Cardiac septum (tissue), 1 donor: ENCODE results near the gene TRAF6. TPM values are rescaled to one million over a fixed set of nuclear protein-coding genes. Genes with fewer than 3 reads are reported as not detected.
"Not testable (repeated sequence)": the region's sequence is repeated elsewhere in the genome, so short reads cannot be mapped to it uniquely, and the experiment has no call there.

Experiments
- DNase-seq: peaks from one replicate; pipeline ENCODE4 v3.0.0-alpha.2; 2020; ENCODE audit warnings: low spot score
- intact Hi-C: fragments of 100-400 bp; cut with DNase I; formaldehyde crosslinking; loops from one replicate; pipeline ENCODE4 v1.14.0; 2022
- total RNA-seq: library from RNA; stranded (reverse); fragmentation: NEBNext Ultra II Directional; extraction: Animal tissue kit (Norgen Biotek cat#: 25700); gene quantifications from one replicate; pipeline ENCODE4 v1.2.1, GENCODE V29; 2021
- donor health status: DM: no; HTN: no; CAD: no.

The TRAF6 gene
- total RNA-seq, 1 donor from 2014 or later, result 17.8 TPM

DNA sequence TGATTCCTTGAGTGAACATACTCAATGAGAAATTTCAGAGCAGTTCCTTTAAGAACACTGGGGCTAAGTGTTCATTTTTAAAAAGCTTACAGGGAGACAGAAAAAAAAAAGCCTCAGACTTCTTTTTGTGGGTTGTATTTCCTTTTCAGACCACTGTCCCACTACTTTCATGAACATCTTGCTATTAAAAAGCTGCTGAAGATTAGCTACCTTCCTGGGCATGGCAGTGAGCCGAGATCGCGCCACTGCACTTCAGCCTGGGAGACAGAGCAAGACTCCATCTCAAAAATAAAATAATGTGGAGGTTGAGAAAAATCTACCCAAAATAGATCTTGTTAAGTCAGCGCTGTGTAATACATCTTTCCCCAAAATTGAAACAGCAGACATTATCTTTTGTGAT is 10.8 kb downstream of the TRAF6 start:
- intact Hi-C loops, result no loop called here

GRCh38 chr11:36498721-36499120 is 11.4 kb downstream of the TRAF6 start:
- intact Hi-C loops, result no loop called here
- DNase-seq, result no peak

More for the DNA sequence above, 10.8 kb downstream of the TRAF6 start:
- no peak for DNase-seq

- DNase-seq, result no peak
- intact Hi-C loops, result loop anchor here (5.0 kb wide), 1 partner anchor 201 kb away; no protein-coding TSS in a partner anchor
These were observed 16.7 kb downstream of the TRAF6 start for GRCh38 chr11:36493332-36493731.

DNA sequence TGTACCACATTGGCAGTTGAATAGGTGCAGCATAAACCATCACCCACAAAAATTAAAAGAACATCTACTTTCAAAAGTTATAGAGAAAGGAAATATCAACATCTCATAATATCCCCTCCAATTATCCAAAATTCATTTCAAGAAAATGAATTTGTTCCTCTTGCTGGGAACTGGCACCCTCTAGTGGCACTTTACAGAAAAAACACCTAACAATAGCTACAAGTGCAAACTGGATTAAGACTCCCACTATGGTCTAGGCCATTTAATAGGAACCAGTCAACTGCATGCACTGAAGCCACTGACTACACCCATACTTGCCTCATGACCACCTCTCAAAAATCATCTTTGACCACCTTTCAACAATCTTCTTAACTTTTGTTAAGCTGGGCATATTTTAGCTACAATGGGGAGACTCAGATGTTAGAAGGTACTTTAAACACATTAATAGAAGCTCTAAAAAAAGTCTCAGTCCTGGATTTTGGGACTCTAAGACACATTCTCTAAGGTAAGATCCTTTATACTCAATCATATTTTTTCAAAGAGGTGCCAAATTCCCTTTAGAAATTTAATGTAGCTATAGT is 17.3 kb downstream of the TRAF6 start:
- intact Hi-C loops, result loop anchor here (5.0 kb wide), 1 partner anchor 201 kb away; no protein-coding TSS in a partner anchor
- DNase-seq, result no peak

DNA sequence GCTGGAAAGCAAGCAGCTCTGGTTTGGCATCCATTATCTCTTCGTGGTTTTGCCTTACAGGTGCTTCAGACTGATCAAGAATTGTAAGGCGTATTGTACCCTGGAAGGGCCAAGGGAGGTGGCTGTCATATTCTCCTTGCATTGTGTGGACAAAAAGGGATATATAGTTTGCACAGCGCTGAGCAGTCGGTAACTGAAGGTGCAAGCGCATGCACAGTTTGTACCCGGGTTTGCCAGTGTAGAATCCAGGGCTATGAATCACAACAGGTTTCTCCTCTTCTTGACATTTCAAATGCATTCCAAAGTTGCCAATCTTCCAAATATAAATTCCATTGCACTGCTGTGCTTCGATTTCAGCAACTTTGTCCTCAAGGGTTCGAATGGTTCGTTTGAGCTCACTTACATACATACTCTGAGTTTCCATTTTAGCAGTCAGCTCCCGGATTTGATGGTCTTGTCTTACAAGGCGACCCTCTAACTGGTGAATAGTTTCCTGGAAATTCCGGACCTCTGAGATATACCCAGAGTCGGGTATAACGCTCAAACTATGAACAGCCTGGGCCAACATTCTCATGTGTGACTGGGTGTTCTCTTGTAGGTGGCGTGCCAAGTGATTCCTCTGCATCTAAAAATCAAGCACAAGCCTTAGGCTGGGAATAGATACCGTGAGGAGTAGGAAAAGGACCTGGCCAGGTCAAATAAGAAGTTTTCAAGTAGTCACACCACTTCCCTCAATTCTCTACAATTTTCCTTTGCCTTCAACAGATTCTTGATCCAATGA is 19.9 kb downstream of the TRAF6 start:
- intact Hi-C loops, result loop anchor here (5.0 kb wide), 1 partner anchor 198 kb away; no protein-coding TSS in a partner anchor
- DNase-seq, result no peak

- DNase-seq, result no peak
- intact Hi-C loops, result no loop called here
These were observed 22.0 kb downstream of the TRAF6 start for GRCh38 chr11:36488096-36488495.

DNA sequence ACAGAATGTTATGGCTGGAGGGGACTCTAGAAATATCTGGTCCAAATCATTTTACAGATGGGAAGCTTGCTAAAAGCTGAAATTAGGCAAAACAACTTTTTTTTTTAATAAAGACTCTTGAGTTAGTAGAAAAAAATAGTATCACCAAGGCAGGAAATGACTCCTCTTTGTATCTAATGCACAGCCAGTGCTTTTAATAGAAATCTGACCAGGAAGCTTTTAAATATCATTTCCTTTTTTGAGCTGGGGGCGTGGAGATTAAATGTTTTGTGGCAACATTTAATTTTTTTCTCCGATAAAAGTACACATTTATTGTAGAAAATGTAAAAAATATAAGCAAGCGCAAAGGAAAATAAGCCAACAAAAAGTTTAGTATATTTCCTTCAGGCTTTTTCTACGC is 22.5 kb downstream of the TRAF6 start:
- DNase-seq, result no peak
- intact Hi-C loops, result no loop called here

GRCh38 chr11:36485298-36486002 is 24.6 kb downstream of the TRAF6 start:
- intact Hi-C loops, result no loop called here
- no peak for DNase-seq

DNA sequence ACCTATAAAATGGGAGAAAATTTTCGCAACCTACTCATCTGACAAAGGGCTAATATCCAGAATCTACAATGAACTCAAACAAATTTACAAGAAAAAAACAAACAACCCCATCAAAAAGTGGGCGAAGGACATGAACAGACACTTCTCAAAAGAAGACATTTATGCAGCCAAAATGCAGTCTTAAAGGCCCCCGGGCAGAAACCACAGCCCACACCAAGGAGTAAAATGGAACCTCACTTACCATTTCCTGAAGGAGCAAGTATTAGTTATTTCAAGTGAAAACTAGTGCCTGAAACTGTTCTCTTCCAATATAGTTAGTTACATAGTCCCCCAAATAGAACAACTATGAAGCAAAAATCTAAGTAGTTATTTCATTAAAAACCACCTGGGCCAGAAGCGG is 27.0 kb downstream of the TRAF6 start:
- intact Hi-C loops, DNase-seq: not testable (repeated sequence)

DNA sequence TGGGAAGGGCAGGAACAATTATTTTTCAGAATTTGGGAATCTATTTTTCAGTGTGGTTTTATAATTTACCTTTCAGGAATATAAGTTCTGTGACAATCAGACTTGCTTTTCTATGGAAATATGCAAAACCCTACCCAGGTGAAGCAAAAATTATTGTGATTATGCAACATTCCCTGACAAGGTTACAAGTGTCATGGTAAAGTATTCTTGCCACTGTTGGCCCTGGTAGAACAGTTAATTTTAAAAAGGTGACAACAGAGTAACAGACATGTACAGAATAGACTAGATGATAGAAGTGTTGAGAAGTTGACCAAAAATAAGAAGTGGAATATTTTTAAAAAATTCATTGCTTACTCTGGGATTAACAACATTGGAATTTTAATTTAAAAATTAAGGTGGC is 29.2 kb downstream of the TRAF6 start:
- no peak for DNase-seq
- intact Hi-C loops, result no loop called here

GRCh38 chr11:36478700-36479329 is 31.3 kb downstream of the TRAF6 start:
- intact Hi-C loops, result loop anchor here (2.0 kb wide), 1 partner anchor 186 kb away; no protein-coding TSS in a partner anchor
- DNase-seq, result no peak

GRCh38 chr11:36475192-36475591 is 34.9 kb downstream of the TRAF6 start:
- intact Hi-C loops, result no loop called here
- no peak for DNase-seq

GRCh38 chr11:36471577-36471976 is 38.5 kb downstream of the TRAF6 start:
- intact Hi-C loops, result no loop called here
- DNase-seq, result no peak

DNA sequence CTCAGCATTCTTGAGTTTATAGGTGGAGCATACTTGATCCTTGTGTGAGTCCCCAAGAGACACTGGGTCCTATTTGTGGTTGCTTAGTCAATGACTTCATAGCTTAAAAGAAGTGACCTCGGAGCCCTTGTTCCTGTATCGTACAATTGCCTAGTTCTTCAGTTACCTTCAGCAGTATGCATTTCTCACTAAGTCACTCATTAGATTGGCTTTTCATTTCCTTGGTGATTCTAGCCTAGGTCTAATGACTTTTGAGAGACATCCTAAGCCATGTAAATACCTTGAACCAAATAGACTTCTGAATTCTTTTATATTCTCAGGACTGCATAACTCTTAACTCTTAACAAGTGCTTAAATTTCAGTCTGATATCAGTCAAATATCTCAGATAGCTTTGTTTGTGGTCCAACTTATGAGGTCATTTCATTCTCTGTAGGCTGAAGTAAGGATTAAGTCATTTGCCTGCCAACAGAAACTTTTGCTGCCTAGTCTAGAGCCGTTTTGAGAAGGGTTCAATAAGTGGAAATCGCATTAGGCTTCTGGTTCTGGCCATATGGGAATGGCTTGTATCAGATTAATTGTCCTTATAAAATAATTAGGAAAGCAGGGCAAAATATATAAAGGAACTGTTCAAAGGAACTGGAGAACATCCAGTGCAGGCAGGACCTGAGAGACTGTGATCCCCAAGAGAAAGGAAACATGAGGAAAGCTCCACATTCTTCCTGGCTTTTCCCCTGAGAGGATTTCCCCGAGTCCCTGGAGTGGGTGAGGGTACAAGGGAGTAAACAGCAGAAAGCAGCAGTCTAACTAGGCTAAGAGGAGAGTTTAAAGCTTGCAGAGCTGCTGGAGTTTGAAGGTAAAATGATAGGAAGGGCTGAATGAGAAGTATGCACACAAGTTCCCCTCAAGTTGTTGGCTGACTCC is 39.9 kb downstream of the TRAF6 start:
- intact Hi-C loops, result no loop called here
- DNase-seq, result no peak

DNA sequence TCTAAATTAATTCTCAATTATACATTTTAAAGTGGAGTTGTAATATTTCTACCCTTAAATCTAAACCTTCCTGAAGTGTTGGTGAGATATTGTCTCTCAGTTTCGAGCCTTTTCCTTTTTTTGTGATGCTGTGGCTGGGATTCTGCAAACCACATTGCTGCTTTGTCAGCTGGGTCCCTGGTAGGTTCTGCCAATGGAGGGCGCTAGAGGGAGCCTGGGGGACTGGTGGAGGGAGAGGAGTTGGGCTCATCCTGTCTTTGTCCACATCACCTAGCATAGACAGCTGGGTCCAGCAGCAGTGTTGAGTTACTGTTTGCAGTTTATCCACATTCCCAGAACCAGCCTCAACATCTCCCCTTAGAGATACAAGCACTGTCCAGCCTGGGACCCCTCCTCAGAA is 41.0 kb downstream of the TRAF6 start:
- no peak for DNase-seq
- intact Hi-C loops, result no loop called here

DNA sequence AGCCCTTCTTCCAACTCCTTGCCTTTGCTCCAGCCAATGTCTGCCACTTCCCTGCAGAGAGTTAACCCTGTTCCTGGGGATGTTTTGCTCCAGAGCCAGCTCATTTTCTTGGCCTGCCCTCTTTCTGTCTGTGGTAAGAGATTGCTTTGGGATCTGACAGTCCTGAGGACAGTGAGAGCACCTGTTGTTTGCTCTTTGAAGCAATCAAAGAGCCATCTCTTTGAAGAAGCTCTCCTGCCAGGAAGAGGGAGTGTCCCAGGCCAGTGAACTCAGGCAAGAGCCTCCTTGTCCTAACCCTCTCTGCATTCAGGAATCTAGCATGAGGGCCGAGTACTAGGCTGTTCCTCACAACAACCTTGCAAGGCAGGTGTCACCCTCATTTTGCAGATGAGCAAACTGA is 42.2 kb downstream of the TRAF6 start:
- intact Hi-C loops, result no loop called here
- no peak for DNase-seq

GRCh38 chr11:36467012-36467411 is 43.1 kb downstream of the TRAF6 start:
- intact Hi-C loops, result no loop called here

GRCh38 chr11:36465449-36466163 is 44.5 kb downstream of the TRAF6 start:
- intact Hi-C loops, result no loop called here
- DNase-seq, result no peak

More at GRCh38 chr11:36467012-36467411, 43.1 kb downstream of the TRAF6 start:
- no peak for DNase-seq
